HCT116 (cell line): ENCODE results near the gene TRPM3. TPM values are rescaled to one million over a fixed set of nuclear protein-coding genes. Genes with fewer than 3 reads are reported as not detected.

Experiments
- ATAC-seq: fragments of 200-7000 bp; cut with Tn5 transposase; 2 replicates; pipeline ENCODE4 v1.9.1; 2020; ENCODE audit warnings: mild to moderate bottlenecking, moderate library complexity
- BruUV-seq: library from RNA; stranded (reverse); fragments of 400-500 nt; replicated peaks from 2 replicates; lab custom pipeline; 2021; lab: Mats Ljungman, UMichigan
- CTCF ChIA-PET: fragments of 300-600 bp; sonication (Branson Sonifier 250); formaldehyde crosslinking; loops from one replicate; lab custom pipeline; 2021; ENCODE audit warnings: antibody characterized with exemption; lab: Charles Lee
- POLR2A ChIA-PET: fragments of 300-600, 350-600 bp; sonication (Branson Sonifier 250); formaldehyde crosslinking; loops from one replicate; lab custom pipeline; 2021; ENCODE audit warnings: antibody characterized with exemption; lab: Charles Lee
- RAD21 ChIA-PET, 2 experiments: fragments of 300-600 bp; sonication (Branson Sonifier 250); formaldehyde crosslinking; loops; one replicate each; lab custom pipeline; 2023; ENCODE audit warnings: low total read pairs in 2 of 2; ENCODE audit not compliant: uncharacterized antibody in 2 of 2, unreplicated experiment in 2 of 2, low non-redundant PET in 1 of 2; lab: Charles Lee
- DNase-seq: peaks from one replicate; pipeline ENCODE4 v3.0.0-alpha.2; 2010; ENCODE audit warnings: low read depth, low spot score
- H2AFZ ChIP-seq: fragments of 200-600 bp; shearing (Covaris generic), sonication (generic); 2 replicates; pipeline ENCODE4 v1.6.1; 2017; ENCODE audit warnings: low read depth, mixed run types, mixed read lengths, antibody characterized with exemption, low read length; ENCODE audit not compliant: poor library complexity, severe bottlenecking
- H3K27ac ChIP-seq: 2 replicates; pipeline ENCODE4 v1.5.1; 2012; ENCODE audit warnings: low read depth, low read length
- H3K27me3 ChIP-seq: fragments of 200-600 bp; sonication (generic); 2 replicates; pipeline ENCODE4 v1.6.1; 2016; ENCODE audit warnings: mixed run types, low read length, mixed read lengths; ENCODE audit not compliant: insufficient read depth
- H3K36me3 ChIP-seq, 2 experiments: fragments of 200-500 bp in 1 of 2; fragments of 200-600 bp in 1 of 2; sonication (Bioruptor generic) in 1 of 2; sonication (generic) in 1 of 2; 2 replicates each; pipeline versions ENCODE4 v1.5.1 to v1.6.1; 2014 to 2016; ENCODE audit warnings: low read length in 2 of 2, inconsistent platforms in 1 of 2, mixed read lengths in 1 of 2, mixed run types in 1 of 2; ENCODE audit not compliant: insufficient read depth in 2 of 2, control insufficient read depth in 1 of 2
- H3K4me1 ChIP-seq, 2 experiments: fragments of 200-600 bp in 1 of 2; sonication (generic) in 1 of 2; 2 replicates each; pipeline versions ENCODE4 v1.5.1 to v1.6.1; 2012 to 2017; ENCODE audit warnings: low read length in 2 of 2, inconsistent platforms in 1 of 2, mild to moderate bottlenecking in 1 of 2, mixed read lengths in 1 of 2, mixed run types in 1 of 2, moderate library complexity in 1 of 2; ENCODE audit not compliant: insufficient read depth in 2 of 2, control insufficient read depth in 1 of 2
- H3K4me2 ChIP-seq: fragments of 200-600 bp; sonication (generic); 2 replicates; pipeline ENCODE4 v1.6.1; 2017; ENCODE audit warnings: mixed run types, low read length, mixed read lengths
- H3K4me3 ChIP-seq, 2 experiments: fragments of 200-600 bp in 1 of 2; sonication (generic) in 1 of 2; replicated peaks in 1 of 2; 2 replicates each; pipeline ENCODE4 v1.5.1; 2011 to 2016; ENCODE audit warnings: low read length in 2 of 2, control low read depth in 1 of 2, low read depth in 1 of 2, mild to moderate bottlenecking in 1 of 2, mixed read lengths in 1 of 2, mixed run types in 1 of 2
- H3K79me2 ChIP-seq: fragments of 200-600 bp; sonication (generic); 2 replicates; pipeline ENCODE4 v1.6.1; 2017; ENCODE audit warnings: mild to moderate bottlenecking, mixed run types, low read length, moderate library complexity, mixed read lengths; ENCODE audit not compliant: insufficient read depth
- H3K9ac ChIP-seq: fragments of 200-600 bp; sonication (generic); 2 replicates; pipeline ENCODE4 v1.6.1; 2016; ENCODE audit warnings: low read length, mixed read lengths
- H3K9me2 ChIP-seq: fragments of 200-600 bp; sonication (generic), shearing (Covaris generic); 2 replicates; pipeline ENCODE4 v1.6.1; 2017; ENCODE audit warnings: mixed run types, mild to moderate bottlenecking, moderate library complexity; ENCODE audit not compliant: insufficient read depth
- H3K9me3 ChIP-seq, 2 experiments: fragments of 200-500 bp in 1 of 2; fragments of 200-600 bp in 1 of 2; sonication (Bioruptor generic) in 1 of 2; sonication (generic) in 1 of 2; 2 replicates each; pipeline ENCODE4 v1.6.1; 2014 to 2017; ENCODE audit warnings: low read length in 2 of 2, mixed read lengths in 2 of 2, inconsistent platforms in 1 of 2, low read depth in 1 of 2, mild to moderate bottlenecking in 1 of 2, mixed run types in 1 of 2, moderate library complexity in 1 of 2; ENCODE audit not compliant: control insufficient read depth in 1 of 2, insufficient read depth in 1 of 2
- H4K20me1 ChIP-seq: fragments of 200-600 bp; sonication (generic), shearing (Covaris generic); 2 replicates; pipeline ENCODE4 v1.6.1; 2017; ENCODE audit warnings: mixed run types, mild to moderate bottlenecking, moderate library complexity; ENCODE audit not compliant: insufficient read depth
- CBX3 ChIP-seq: IDR thresholded peaks from 2 replicates; pipeline ENCODE4 v1.6.1; 2012; ENCODE audit warnings: low read depth
- CEBPB ChIP-seq: IDR thresholded peaks from 2 replicates; pipeline ENCODE4 v1.6.1; 2012; ENCODE audit warnings: low read depth
- EGR1 ChIP-seq: IDR thresholded peaks from 2 replicates; pipeline ENCODE4 v1.6.1; 2012; ENCODE audit warnings: low read depth
- EZH2 ChIP-seq: fragments of 200-600 bp; sonication (generic); IDR thresholded peaks from 2 replicates; pipeline ENCODE4 v1.6.1; 2017; ENCODE audit warnings: antibody characterized with exemption, mixed run types
- EZH2phosphoT487 ChIP-seq: fragments of 200-600 bp; IDR thresholded peaks from 2 replicates; pipeline ENCODE4 v1.6.1; 2018; ENCODE audit warnings: antibody characterized with exemption, borderline replicate concordance
- FOSL1 ChIP-seq: IDR thresholded peaks from 2 replicates; pipeline ENCODE4 v1.6.1; 2012; ENCODE audit warnings: low read depth
- POLR2A ChIP-seq: IDR thresholded peaks from 2 replicates; pipeline ENCODE4 v1.7.0; 2011; ENCODE audit warnings: borderline replicate concordance; ENCODE audit not compliant: insufficient read depth, insufficient read length; ENCODE audit errors: extremely low read depth
- REST ChIP-seq: IDR thresholded peaks from 2 replicates; pipeline ENCODE4 v1.6.1; 2012; ENCODE audit warnings: low read depth
- SIN3A ChIP-seq: IDR thresholded peaks from 2 replicates; pipeline ENCODE4 v1.6.1; 2012; ENCODE audit warnings: low read depth
- SP1 ChIP-seq: IDR thresholded peaks from 2 replicates; pipeline ENCODE4 v1.6.1; 2012; ENCODE audit warnings: low read depth
- SRF ChIP-seq: IDR thresholded peaks from 2 replicates; pipeline ENCODE4 v1.6.1; 2012; ENCODE audit warnings: low read depth
- YY1 ChIP-seq: IDR thresholded peaks from 2 replicates; pipeline ENCODE4 v1.6.1; 2011; ENCODE audit warnings: low read length, low read depth, moderate library complexity, mild to moderate bottlenecking; ENCODE audit not compliant: insufficient replicate concordance; ENCODE audit errors: extremely low read depth
- ZBTB33 ChIP-seq: IDR thresholded peaks from 2 replicates; pipeline ENCODE4 v1.6.1; 2011; ENCODE audit warnings: mild to moderate bottlenecking, low read length, moderate library complexity; ENCODE audit not compliant: insufficient replicate concordance; ENCODE audit errors: extremely low read depth
- ZFX ChIP-seq: fragments of 450-650 bp; IDR thresholded peaks from 2 replicates; pipeline ENCODE4 v1.6.1; 2017
- intact Hi-C: fragments of 100-400 bp; cut with micrococcal nuclease; formaldehyde crosslinking; loops from 2 replicates; pipeline ENCODE4 v1.10.0; 2022
- total RNA-seq: library from RNA; stranded (reverse); gene quantifications from one replicate; pipeline ENCODE4 v1.2.1, GENCODE V29; 2021; ENCODE audit not compliant: unreplicated experiment

TRPM3 gene
- total RNA-seq, 1 experiment from 2014 or later: not detected

- ChIA-PET POLR2A (no interaction called here), RAD21 (no interaction called here), CTCF (no interaction called here)
- Histone ChIP-seq H3K27me3 (peaks cover 10% of the 10 kb centered on the region; the same call in 1 of the 2 replicates), H2AFZ (no peak overlapping the region), H3K9me3 (no peaks in the 10 kb centered on the region), H4K20me1 (no peaks in the 10 kb centered on the region), H3K4me2 (no peak overlapping the region), H3K79me2 (no peaks in the 10 kb centered on the region), H3K9me2 (no peaks in the 10 kb centered on the region), H3K27ac (no peak overlapping the region), H3K4me1 (no peaks in the 10 kb centered on the region), H3K4me3 (no peak overlapping the region), H3K36me3 (no peaks in the 10 kb centered on the region), H3K9ac (no peak overlapping the region)
- intact Hi-C loops: no loop called here
- ATAC-seq: no peak
- DNase-seq: no peak
- BruUV-seq: no TSS peak
- TF ChIP-seq ZBTB33: no peak
- TF ChIP-seq CEBPB: no peak
- no peak for TF ChIP-seq SRF
- TF ChIP-seq YY1: no peak
- no peak for TF ChIP-seq FOSL1
- TF ChIP-seq POLR2A: no peak
- TF ChIP-seq EZH2: no peak
- TF ChIP-seq EZH2phosphoT487: no peak
- no peak for TF ChIP-seq ZFX
- no peak for TF ChIP-seq REST
- TF ChIP-seq SP1: no peak
- no peak for TF ChIP-seq SIN3A
- TF ChIP-seq CBX3: no peak
- no peak for TF ChIP-seq EGR1
Observed at GRCh38 chr9:71090896-71091295, 30.5 kb downstream of the TRPM3 start.
